Measurements from ENCODE around the gene PYROXD2. TPM values are rescaled to one million over a fixed set of nuclear protein-coding genes. Genes with fewer than 3 reads are reported as not detected.

PYROXD2 gene
- total RNA-seq, 1 experiment from 2014 or later: 2.2 TPM

DNA sequence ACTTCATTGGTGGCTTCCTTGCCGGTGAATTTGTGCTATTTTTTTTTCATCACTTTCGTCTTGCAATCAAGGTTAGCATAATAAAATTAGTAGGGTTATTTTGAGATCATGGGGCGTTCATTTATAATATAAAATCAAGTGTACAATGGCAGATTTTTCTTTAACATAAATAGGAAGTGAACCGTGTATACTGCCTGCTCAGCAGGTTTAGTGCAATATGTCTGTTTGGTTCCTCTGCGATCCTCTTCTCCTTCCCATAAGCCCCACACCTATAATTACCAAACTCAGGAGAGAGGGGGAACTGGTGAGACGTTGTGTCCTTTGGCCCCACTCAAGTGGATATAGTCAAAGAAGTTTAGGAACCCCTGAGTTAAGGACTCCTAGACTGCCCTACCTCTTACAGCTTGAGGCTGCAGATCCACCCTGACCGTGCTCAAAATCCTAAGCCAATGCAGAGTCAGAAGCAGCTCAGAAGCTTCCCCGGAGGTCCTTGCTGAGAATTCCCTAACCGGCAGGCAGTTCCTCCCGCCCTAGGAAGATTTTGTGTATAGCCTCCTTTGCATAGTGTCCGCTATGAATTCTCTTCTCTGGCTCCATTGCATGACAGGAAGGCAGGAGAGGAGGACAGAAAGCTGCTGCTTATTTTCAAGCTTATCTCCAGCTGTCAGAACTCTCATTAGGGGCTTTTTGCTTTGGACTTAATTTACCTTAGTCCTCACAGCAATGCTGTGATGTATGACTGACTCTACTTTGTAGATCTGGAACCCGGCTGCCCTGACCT, 41.5 kb downstream of the PYROXD2 start:
- DNase-seq: no peak
- no TSS peak for BruUV-seq (replicated peaks)
- Mint-ChIP-seq H3K36me3 (ENCODE audit: insufficient read depth, unreplicated experiment) (no peaks in the 10 kb centered on the region), H3K27me3 (ENCODE audit: insufficient read depth, unreplicated experiment) (peaks cover 14% of the 10 kb centered on the region), H3K27ac (ENCODE audit: unreplicated experiment) (no peak overlapping the region), H3K4me1 (ENCODE audit: low read depth, unreplicated experiment) (no peaks in the 10 kb centered on the region), H3K4me3 (ENCODE audit: unreplicated experiment) (no peak overlapping the region), H3K9me3 (ENCODE audit: unreplicated experiment) (no peaks in the 10 kb centered on the region)
- TF ChIP-seq, protein P1, sequence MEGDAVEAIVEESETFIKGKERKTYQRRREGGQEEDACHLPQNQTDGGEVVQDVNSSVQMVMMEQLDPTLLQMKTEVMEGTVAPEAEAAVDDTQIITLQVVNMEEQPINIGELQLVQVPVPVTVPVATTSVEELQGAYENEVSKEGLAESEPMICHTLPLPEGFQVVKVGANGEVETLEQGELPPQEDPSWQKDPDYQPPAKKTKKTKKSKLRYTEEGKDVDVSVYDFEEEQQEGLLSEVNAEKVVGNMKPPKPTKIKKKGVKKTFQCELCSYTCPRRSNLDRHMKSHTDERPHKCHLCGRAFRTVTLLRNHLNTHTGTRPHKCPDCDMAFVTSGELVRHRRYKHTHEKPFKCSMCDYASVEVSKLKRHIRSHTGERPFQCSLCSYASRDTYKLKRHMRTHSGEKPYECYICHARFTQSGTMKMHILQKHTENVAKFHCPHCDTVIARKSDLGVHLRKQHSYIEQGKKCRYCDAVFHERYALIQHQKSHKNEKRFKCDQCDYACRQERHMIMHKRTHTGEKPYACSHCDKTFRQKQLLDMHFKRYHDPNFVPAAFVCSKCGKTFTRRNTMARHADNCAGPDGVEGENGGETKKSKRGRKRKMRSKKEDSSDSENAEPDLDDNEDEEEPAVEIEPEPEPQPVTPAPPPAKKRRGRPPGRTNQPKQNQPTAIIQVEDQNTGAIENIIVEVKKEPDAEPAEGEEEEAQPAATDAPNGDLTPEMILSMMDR (IDR thresholded peaks at IDR 0.05; ENCODE audit: insufficient read depth in 1 of 2, low read depth in 1 of 2, low read length in 1 of 2, severe bottlenecking in 1 of 2, unreplicated experiment in 1 of 2): no peak
- intact Hi-C loops (cut with micrococcal nuclease; ENCODE audit: unreplicated experiment): no loop called here
- Histone ChIP-seq H3K4me1 (no peaks in the 10 kb centered on the region), H3K4me3 (ENCODE audit: low read depth, low read length) (no peak overlapping the region), H3K9me3 (no peaks in the 10 kb centered on the region), H3K36me3 (ENCODE audit: control insufficient read depth, insufficient read depth, low read length) (no peaks in the 10 kb centered on the region), H3K27me3 (replicated peaks; ENCODE audit: control insufficient read depth, insufficient read depth, low read length) (no peaks in the 10 kb centered on the region)
- POLR2A ChIA-PET: no interaction called here
- CTCF ChIA-PET: no interaction called here

DNA sequence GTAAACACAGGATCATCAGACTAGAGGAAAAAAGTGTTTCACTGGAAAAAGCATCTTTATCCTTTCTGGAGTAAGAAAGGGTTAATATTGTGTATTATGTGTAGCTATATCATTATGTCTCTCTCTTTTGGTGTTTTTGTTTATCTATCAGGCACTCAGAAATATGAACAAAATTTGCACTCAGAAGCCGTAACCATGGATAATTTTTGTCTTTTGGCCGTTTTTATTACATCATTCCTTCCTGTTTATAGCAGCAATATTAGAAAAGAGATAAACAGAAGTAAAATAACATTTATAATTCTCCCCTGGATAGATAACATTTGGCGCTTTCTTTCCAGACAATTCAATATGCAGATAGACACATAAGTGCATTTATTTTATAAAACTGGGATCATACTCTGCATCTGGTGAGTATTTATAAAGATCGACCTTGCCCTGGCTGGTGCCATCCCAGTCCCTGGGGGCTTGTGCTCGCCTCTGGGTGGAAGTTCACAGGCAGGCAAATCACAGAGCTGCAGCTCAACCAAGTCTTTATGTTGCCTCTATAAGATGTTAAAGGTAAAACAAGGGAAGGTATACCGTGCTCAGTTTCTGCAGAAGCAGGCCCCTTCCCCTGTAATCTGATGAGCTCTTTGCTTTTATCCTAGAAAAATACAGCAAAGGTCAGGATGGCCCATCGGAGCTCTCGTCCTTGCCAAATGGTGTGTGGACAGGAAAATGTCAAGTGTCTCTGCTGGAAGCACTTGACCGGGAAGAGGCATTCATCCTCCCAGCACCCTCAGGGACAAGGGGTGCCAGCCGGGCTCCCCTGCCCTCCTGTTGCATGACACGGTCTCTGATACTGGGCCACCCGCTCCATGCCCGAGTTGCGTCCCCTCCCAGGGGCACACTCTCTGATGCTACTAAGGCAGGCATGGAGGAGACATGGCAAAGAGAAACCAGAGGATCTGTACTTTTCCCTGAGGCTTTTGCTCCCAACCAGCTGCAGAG, 43.9 kb downstream of the PYROXD2 start:
- Histone ChIP-seq H3K36me3 (ENCODE audit: control insufficient read depth, insufficient read depth, low read length) (no peaks in the 10 kb centered on the region), H3K9me3 (no peaks in the 10 kb centered on the region), H3K4me1 (no peaks in the 10 kb centered on the region), H3K27me3 (replicated peaks; ENCODE audit: control insufficient read depth, insufficient read depth, low read length) (no peaks in the 10 kb centered on the region), H3K4me3 (ENCODE audit: low read depth, low read length) (no peak overlapping the region)
- POLR2A ChIA-PET: no interaction called here
- Mint-ChIP-seq H3K27ac (ENCODE audit: unreplicated experiment) (no peak overlapping the region), H3K27me3 (ENCODE audit: insufficient read depth, unreplicated experiment) (peaks cover 19% of the 10 kb centered on the region), H3K9me3 (ENCODE audit: unreplicated experiment) (no peaks in the 10 kb centered on the region), H3K4me1 (ENCODE audit: low read depth, unreplicated experiment) (no peaks in the 10 kb centered on the region), H3K36me3 (ENCODE audit: insufficient read depth, unreplicated experiment) (no peaks in the 10 kb centered on the region), H3K4me3 (ENCODE audit: unreplicated experiment) (no peak overlapping the region)
- BruUV-seq (replicated peaks): no TSS peak
- DNase-seq: no peak
- intact Hi-C loops (cut with micrococcal nuclease; ENCODE audit: unreplicated experiment): no loop called here
- TF ChIP-seq, protein P1 (IDR thresholded peaks at IDR 0.05; ENCODE audit: insufficient read depth in 1 of 2, low read depth in 1 of 2, low read length in 1 of 2, severe bottlenecking in 1 of 2, unreplicated experiment in 1 of 2): no peak
- CTCF ChIA-PET: no interaction called here

DNA sequence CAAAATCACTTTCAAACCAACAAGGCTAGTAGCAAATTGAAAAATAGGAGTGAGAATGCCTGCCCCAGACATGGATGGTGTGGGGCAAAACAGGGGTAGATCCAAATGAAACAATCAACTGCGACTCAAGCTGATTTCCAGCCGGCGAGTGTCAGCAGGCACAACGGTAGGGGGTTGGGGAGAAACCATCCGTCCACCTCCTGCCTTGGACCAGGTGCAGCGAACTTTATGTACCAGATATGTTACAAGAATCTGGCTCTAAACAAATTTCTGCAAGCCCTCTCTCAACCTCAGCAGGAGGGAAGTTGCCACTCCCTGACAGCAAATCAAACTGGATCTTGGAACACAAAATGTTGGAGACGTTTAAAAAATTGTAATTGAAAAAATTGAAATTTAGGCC, 45.2 kb downstream of the PYROXD2 start:
- H3K27ac Mint-ChIP-seq (ENCODE audit: unreplicated experiment): no peak overlapping the region
- H3K27me3 Mint-ChIP-seq (ENCODE audit: insufficient read depth, unreplicated experiment): peaks cover 16% of the 10 kb centered on the region
- intact Hi-C loops (cut with micrococcal nuclease; ENCODE audit: unreplicated experiment): no loop called here
- BruUV-seq (replicated peaks): no TSS peak
- DNase-seq: no peak
- Histone ChIP-seq H3K27me3 (replicated peaks; ENCODE audit: control insufficient read depth, insufficient read depth, low read length) (no peaks in the 10 kb centered on the region), H3K4me3 (ENCODE audit: low read depth, low read length) (no peak overlapping the region), H3K36me3 (ENCODE audit: control insufficient read depth, insufficient read depth, low read length) (no peaks in the 10 kb centered on the region), H3K9me3 (no peaks in the 10 kb centered on the region), H3K4me1 (no peaks in the 10 kb centered on the region)
- no peaks in the 10 kb centered on the region for H3K36me3 Mint-ChIP-seq (ENCODE audit: insufficient read depth, unreplicated experiment)
- no peaks in the 10 kb centered on the region for H3K9me3 Mint-ChIP-seq (ENCODE audit: unreplicated experiment)
- no peaks in the 10 kb centered on the region for H3K4me1 Mint-ChIP-seq (ENCODE audit: low read depth, unreplicated experiment)
- POLR2A ChIA-PET: no interaction called here
- TF ChIP-seq, protein P1 (IDR thresholded peaks at IDR 0.05; ENCODE audit: insufficient read depth in 1 of 2, low read depth in 1 of 2, low read length in 1 of 2, severe bottlenecking in 1 of 2, unreplicated experiment in 1 of 2): no peak
- CTCF ChIA-PET: no interaction called here
- no peak overlapping the region for H3K4me3 Mint-ChIP-seq (ENCODE audit: unreplicated experiment)

Measured in Caco-2 (cell line).